Right lobe of liver (tissue), 4 donors: ENCODE measurements around the gene MAP4K4.
A peak's percentile ranks its signal among the peaks of the same experiment; 100 is the strongest.

Experiments used
- CTCF ChIP-seq, 4 donors: fragments of 200-600 bp in 3 of 4; fragments of 450-650 bp in 1 of 4; IDR thresholded peaks; one replicate each; pipeline versions ENCODE4 v1.5.1 to v1.8.0; 2016 to 2022; ENCODE audit warnings: antibody characterized with exemption in 4 of 4, mild to moderate bottlenecking in 2 of 4
- POLR2A ChIP-seq: fragments of 450-650 bp; IDR thresholded peaks from one replicate; pipeline ENCODE4 v1.6.1; 2017; ENCODE audit warnings: antibody characterized with exemption, mild to moderate bottlenecking
- donor health status: DM: no; HTN: no; CAD: no.
- donor health status: DM: no; HTN: no; CAD: no.
- donor health status: DM: no; HTN: yes; CAD: no.

- TF ChIP-seq CTCF (IDR thresholded peaks at IDR 0.05) (peak; percentile 66 to 86 (median 72)), POLR2A (no peak)
These were observed 186.4 kb downstream of the MAP4K4 start for GRCh38 chr2:101883860-101884259.
